Sigmoid colon (tissue), 7 donors: ENCODE data around the gene BAHCC1. TPM values are rescaled to one million over a fixed set of nuclear protein-coding genes. Genes with fewer than 3 reads are reported as not detected.

Experiments used
- DNase-seq: peaks from one replicate; pipeline ENCODE4 v3.0.0-alpha.2; 2019
- H3K27ac ChIP-seq, 4 donors: fragments of 200-600 bp; sonication (generic); one replicate each; pipeline ENCODE4 v1.5.1; 2016 to 2019; ENCODE audit warnings: mild to moderate bottlenecking in 1 of 4
- H3K27me3 ChIP-seq, 3 donors: fragments of 200-600 bp; sonication (generic); one replicate each; pipeline ENCODE4 v1.5.1; 2019; ENCODE audit warnings: mild to moderate bottlenecking in 1 of 3
- H3K36me3 ChIP-seq, 4 donors: fragments of 200-600 bp; sonication (generic); one replicate each; pipeline ENCODE4 v1.5.1; 2016 to 2019
- H3K4me1 ChIP-seq, 4 donors: fragments of 200-600 bp; sonication (generic); one replicate each; pipeline ENCODE4 v1.5.1; 2017 to 2019
- H3K4me3 ChIP-seq, 4 donors: fragments of 200-600 bp; sonication (generic); one replicate each; pipeline ENCODE4 v1.5.1; 2017 to 2019; ENCODE audit warnings: mild to moderate bottlenecking in 2 of 4, moderate library complexity in 1 of 4
- H3K9me3 ChIP-seq, 4 donors: fragments of 200-600 bp in 3 of 4; sonication (generic) in 3 of 4; one replicate each; pipeline versions ENCODE4 v1.5.1 to v1.6.1; 2013 to 2019
- CTCF ChIP-seq, 4 experiments: fragments of 450-650 bp in 3 of 4; fragments of 200-600 bp in 1 of 4; IDR thresholded peaks; one replicate each; pipeline ENCODE4 v1.5.1; 2016 to 2019; ENCODE audit warnings: antibody characterized with exemption in 4 of 4, mild to moderate bottlenecking in 3 of 4, moderate library complexity in 2 of 4
- EP300 ChIP-seq, 4 donors: sonication (generic); formaldehyde crosslinking; IDR thresholded peaks; one replicate each; pipeline ENCODE4 v1.6.1; 2017; ENCODE audit warnings: antibody characterized with exemption in 4 of 4
- POLR2A ChIP-seq, 2 donors: fragments of 450-650 bp; IDR thresholded peaks; one replicate each; pipeline ENCODE4 v1.6.1; 2016; ENCODE audit warnings: antibody characterized with exemption in 2 of 2, mild to moderate bottlenecking in 2 of 2, moderate library complexity in 2 of 2
- POLR2AphosphoS5 ChIP-seq, 4 donors: sonication (generic); formaldehyde crosslinking; IDR thresholded peaks; one replicate each; pipeline ENCODE4 v1.6.1; 2017; ENCODE audit warnings: antibody characterized with exemption in 4 of 4
- WGBS, 2 donors: extraction: QIAGEN DNeasy Blood & Tissue Kit; methylation state at CpG; one replicate each; pipeline ENCODE4 v1.1.7; 2013; 5-methylcytosine and 5-hydroxymethylcytosine counted together
- intact Hi-C: fragments of 100-400 bp; cut with DNase I; formaldehyde crosslinking; loops from one replicate; pipeline ENCODE4 v1.15.1; 2023
- polyA plus RNA-seq, 3 donors: library from polyadenylated mRNA; stranded (reverse); fragments of 200-250 nt; gene quantifications; one replicate each; pipeline ENCODE4 v1.2.3, GENCODE V29; 2013
- total RNA-seq, 4 donors: library from RNA; depleted of rRNA; stranded (reverse); fragments of >200 nt; gene quantifications; one replicate each; pipeline ENCODE4 v1.1.0, GENCODE V29; 2016
- donor health status: healthy with polysubstance abuse.
- donor health status: Bipolar disorder and iron deficiency.
- donor health status: healthy.

The BAHCC1 gene
- total and polyA plus RNA-seq, 7 donors = 1.8 to 18.6 (median 6.4) TPM

- no peak for TF ChIP-seq POLR2A (IDR thresholded peaks at IDR 0.05)
- no peak for TF ChIP-seq EP300 (IDR thresholded peaks at IDR 0.05)
- TF ChIP-seq POLR2AphosphoS5 (IDR thresholded peaks at IDR 0.05) = no peak
- no peak for TF ChIP-seq CTCF (IDR thresholded peaks at IDR 0.05)
Observed at GRCh38 chr17:81478119-81478518, 82.9 kb downstream of the BAHCC1 start.

GRCh38 chr17:81479175-81480071 is 84.2 kb downstream of the BAHCC1 start:
- WGBS, 2 donors = 87 to 88% methylated on average over 20 of the region's 20 CpGs

More at GRCh38 chr17:81478119-81478518, 82.9 kb downstream of the BAHCC1 start:
- intact Hi-C loops = no loop called here
- peaks cover 0 to 24% (median 16%) of the 10 kb centered on the region in 4 donors for H3K4me1 ChIP-seq
- H3K9me3 ChIP-seq = no peaks in the 10 kb centered on the region
- no peaks in the 10 kb centered on the region for H3K36me3 ChIP-seq
- peaks cover 0 to 17% (median 6%) of the 10 kb centered on the region in 3 donors for H3K27me3 ChIP-seq
- DNase-seq = no peak
- no peak overlapping the region for H3K27ac ChIP-seq
- no peak overlapping the region for H3K4me3 ChIP-seq
- 89 to 94% methylated on average over 20 of the region's 20 CpGs for WGBS, 2 donors

GRCh38 chr17:81480140-81481072 is 85.1 kb downstream of the BAHCC1 start:
- no peak for DNase-seq
- Histone ChIP-seq H3K4me3 (peak overlapping the region in 1 of 4 donors; percentile 51), H3K36me3 (no peaks in the 10 kb centered on the region), H3K27me3 (peaks cover 0 to 17% (median 6%) of the 10 kb centered on the region in 3 donors), H3K27ac (no peak overlapping the region), H3K9me3 (no peaks in the 10 kb centered on the region), H3K4me1 (peaks cover 0 to 39% (median 32%) of the 10 kb centered on the region in 4 donors)
- TF ChIP-seq POLR2AphosphoS5 (IDR thresholded peaks at IDR 0.05) (no peak), CTCF (IDR thresholded peaks at IDR 0.05) (no peak), POLR2A (IDR thresholded peaks at IDR 0.05) (no peak), EP300 (IDR thresholded peaks at IDR 0.05) (no peak)
- intact Hi-C loops = loop anchor here (5.0 kb wide), 1 partner anchor 78 kb away; no protein-coding TSS in a partner anchor
- 64 to 72% methylated on average over 21 of the region's 21 CpGs for WGBS, 2 donors

More at GRCh38 chr17:81479175-81480071, 84.2 kb downstream of the BAHCC1 start:
- Histone ChIP-seq H3K9me3 (no peaks in the 10 kb centered on the region), H3K27ac (no peak overlapping the region), H3K4me1 (peaks cover 0 to 35% (median 28%) of the 10 kb centered on the region in 4 donors), H3K4me3 (no peak overlapping the region), H3K27me3 (peaks cover 0 to 17% (median 6%) of the 10 kb centered on the region in 3 donors), H3K36me3 (no peaks in the 10 kb centered on the region)
- no peak for DNase-seq
- intact Hi-C loops = loop anchor here (5.0 kb wide), 1 partner anchor 77 kb away; no protein-coding TSS in a partner anchor
- TF ChIP-seq CTCF (IDR thresholded peaks at IDR 0.05) (no peak), POLR2AphosphoS5 (IDR thresholded peaks at IDR 0.05) (no peak), EP300 (IDR thresholded peaks at IDR 0.05) (no peak), POLR2A (IDR thresholded peaks at IDR 0.05) (no peak)

GRCh38 chr17:81481073-81481799 is 86.0 kb downstream of the BAHCC1 start:
- peak overlapping the region in 1 of 4 donors; percentile 10 for H3K27ac ChIP-seq
- H3K4me1 ChIP-seq = peaks cover 0 to 39% (median 32%) of the 10 kb centered on the region in 4 donors

More at GRCh38 chr17:81481073-81481799, 86.0 kb downstream of the BAHCC1 start:
- TF ChIP-seq POLR2AphosphoS5 (IDR thresholded peaks at IDR 0.05) (no peak), EP300 (IDR thresholded peaks at IDR 0.05) (no peak), CTCF (IDR thresholded peaks at IDR 0.05) (no peak), POLR2A (IDR thresholded peaks at IDR 0.05) (no peak)
- intact Hi-C loops = loop anchor here (5.0 kb wide), 1 partner anchor 79 kb away; no protein-coding TSS in a partner anchor
- no peaks in the 10 kb centered on the region for H3K9me3 ChIP-seq
- peak; percentile 82 for DNase-seq
- H3K36me3 ChIP-seq = no peaks in the 10 kb centered on the region
- H3K27me3 ChIP-seq = peaks cover 0 to 17% (median 6%) of the 10 kb centered on the region in 3 donors
- peak overlapping the region; percentile 13 to 56 (median 42) for H3K4me3 ChIP-seq
- 4 to 12% methylated on average over 94 of the region's 94 CpGs for WGBS, 2 donors
